HG03135 (cell line): ENCODE data around the gene MSH3.
"Not testable (repeated sequence)": the region's sequence is repeated elsewhere in the genome, so short reads cannot be mapped to it uniquely, and the experiment has no call there.

Experiments
- ATAC-seq: cut with Tn5 transposase; IDR thresholded peaks from one replicate; pipeline ENCODE4 v1.9.1; 2021; ENCODE audit warnings: mild to moderate bottlenecking, moderate library complexity; ENCODE audit not compliant: unreplicated experiment

MSH3 gene

DNA sequence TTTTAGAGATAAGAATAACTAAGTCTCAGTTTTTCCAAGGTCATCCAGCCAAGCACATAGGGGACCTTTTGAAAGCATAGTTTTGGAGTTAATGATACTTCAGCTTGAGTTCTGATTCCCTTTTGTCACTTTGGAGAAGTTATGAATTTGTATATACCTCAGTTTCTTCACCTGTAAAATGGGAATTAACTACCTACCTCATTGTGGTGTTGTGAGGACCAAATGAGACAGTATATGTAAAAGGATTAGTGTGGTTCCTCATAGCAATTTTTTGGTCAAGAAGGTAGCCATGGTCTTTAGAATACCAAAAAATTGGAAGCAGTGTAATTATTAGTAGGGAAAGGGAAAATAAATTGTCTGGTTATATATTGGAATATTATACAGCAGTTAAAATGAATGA, 98.0 kb downstream of the MSH3 start:
- no peak for ATAC-seq

DNA sequence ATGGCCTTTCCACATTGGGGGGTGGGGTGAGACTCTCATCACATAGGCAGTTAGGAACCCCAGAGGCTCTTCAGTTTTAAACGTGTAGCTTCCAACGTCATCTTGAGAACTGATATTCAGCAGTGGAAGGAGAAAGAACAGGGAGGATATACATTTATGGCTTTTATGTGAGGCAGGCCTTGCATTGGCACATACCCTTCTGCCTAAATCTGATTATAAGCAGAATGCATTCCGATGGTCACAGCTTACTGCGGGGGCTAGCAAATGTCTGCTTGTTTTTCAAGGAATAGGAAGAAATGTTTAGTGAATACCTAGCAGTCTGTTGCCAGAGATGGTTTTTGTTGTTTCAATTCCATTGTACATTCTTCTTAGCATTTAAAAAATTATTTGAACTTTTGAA, 99.3 kb downstream of the MSH3 start:
- ATAC-seq, result no peak

DNA sequence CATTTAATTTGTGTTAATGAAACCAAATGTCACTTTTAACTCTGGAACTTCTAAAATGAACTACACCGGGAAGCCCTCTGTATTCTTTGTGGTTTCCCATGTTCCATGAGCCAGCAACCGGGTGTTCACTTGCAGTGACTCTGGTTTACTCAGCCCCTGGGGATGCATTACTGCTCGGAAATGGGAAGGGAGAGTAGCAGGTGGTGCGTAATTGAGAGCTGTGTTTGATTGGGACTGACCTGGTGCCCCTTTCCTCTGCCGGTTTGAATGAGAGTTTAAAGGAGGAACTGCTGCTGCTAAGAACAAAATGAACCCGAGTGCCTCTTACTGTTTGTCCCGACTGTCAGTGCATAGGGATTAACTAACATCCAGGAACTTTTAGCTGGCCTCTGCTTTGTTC, 100.4 kb downstream of the MSH3 start:
- no peak for ATAC-seq

DNA sequence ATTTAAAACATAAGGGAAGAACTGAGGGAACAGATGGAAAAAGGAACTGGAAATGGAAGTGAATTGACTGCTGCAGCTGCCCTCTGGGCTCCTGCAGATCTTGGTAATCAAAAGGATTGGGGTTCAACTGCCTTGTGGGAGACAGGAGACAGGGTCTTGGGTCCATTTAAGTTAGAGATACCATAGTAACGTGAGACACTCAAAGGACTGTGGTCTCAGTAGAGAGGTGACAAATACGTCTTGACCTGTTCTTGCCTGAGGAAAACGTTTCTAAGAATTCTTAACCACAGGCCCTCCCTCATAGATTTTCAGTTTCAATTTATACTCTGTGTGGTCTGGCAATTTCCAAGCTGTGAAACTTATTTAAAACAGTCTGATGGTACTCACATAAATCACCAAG, 101.2 kb downstream of the MSH3 start:
- ATAC-seq, result peak; percentile 97

DNA sequence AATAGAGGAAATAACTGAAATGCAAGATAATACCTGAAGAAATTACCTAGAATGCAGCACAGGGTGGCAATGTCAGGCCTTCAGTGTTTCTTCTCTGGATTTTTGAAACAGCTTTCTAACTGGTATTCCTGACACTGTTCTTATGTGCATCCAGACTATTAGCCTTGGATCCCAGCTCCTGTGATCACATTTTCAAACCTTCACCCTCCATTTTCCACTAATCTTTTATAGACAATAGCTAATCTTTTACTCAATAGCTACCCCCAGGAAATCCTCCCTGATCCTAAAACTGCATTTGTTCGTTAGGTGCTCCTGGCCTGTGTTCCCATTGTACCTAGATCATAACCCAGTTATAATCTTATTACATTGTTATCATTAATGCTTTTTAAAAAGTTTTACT, 101.8 kb downstream of the MSH3 start:
- ATAC-seq, result no peak

DNA sequence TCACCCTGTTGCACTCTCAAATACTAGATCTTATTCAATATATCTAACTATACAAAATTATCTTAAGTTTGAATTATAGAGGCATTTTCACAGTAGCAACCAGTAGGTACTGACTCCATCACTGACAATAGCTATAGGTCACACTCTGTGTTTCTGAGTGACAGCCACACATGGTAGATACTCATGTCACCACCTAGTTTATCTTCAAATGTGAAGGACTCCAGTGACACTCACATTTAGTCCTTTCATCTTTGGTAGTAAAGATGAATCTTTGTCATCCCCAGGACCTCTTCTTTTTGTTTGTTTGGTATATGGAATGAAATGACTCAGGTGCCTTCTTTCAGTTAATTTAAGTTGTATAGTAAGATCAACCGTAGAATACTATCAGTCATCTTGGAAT, 102.8 kb downstream of the MSH3 start:
- no peak for ATAC-seq

DNA sequence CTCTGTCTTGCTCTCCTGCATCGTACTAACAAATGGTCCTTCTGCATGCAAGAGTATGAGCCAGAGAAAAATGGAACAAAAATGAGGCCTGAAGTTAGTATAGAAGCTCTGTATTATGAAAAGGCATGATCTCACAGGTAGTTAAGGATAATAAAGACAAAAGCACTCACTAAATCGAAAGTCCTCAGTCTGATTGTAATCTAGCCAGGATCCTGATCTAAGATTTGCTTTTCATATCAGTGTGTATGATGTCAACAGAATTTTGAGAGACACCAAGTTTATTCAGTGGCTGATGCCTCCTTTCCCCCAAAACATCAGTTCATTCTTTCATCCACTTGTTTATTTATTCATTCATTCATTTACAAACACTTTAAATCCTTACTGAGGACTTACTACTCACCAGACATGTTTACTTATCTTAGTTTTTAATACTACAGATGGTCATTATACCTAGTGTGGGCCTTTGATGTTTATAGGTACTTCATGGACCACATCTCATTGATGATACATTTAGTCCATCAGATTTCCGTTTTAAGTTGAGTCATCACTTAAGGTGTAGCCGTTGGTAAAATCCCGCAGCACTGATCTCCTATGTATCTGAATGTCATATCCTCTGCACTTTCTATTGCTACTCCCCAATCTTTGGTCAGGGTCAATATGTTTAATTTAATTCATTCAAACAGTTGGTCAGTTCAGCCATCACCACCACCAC, 105.6 kb downstream of the MSH3 start:
- no peak for ATAC-seq

DNA sequence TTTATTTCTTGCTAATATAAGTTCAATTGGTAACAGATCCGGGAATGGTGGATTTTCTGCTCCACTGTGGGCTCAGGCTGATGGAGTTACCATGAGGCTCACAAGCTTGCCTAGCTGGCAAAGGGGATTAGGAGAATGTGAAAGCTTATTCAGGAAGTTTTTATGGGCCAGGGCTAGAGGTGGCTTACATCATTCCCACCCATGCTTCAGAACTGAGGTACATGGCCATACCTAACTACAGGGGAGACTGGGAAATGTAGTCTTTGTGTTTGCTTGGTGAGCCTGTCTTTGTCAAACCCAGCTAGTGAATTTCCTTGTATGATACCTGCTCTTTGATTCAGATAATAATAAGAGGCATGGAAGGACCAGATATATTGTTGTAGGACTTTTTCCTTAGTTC, 106.2 kb downstream of the MSH3 start:
- ATAC-seq, result no peak

DNA sequence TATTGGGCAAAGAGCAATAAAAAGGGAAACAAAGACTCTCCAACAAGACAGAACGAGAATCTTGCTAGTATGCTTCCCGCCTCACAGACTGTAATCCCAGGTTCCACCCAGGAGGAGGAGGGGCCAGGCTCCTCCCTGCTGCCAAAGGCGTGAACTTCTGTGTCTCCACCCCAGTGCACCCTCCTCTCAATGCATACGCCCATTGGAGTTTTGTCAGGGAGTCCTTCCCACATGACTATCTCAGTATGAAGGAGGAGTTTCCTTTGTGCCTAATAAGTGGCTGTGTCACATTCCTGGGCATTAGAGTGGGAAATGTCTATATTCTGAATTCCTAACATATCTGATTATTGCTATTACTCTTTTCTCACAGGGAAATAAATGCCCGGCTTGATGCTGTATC, 106.7 kb downstream of the MSH3 start:
- ATAC-seq, result no peak

DNA sequence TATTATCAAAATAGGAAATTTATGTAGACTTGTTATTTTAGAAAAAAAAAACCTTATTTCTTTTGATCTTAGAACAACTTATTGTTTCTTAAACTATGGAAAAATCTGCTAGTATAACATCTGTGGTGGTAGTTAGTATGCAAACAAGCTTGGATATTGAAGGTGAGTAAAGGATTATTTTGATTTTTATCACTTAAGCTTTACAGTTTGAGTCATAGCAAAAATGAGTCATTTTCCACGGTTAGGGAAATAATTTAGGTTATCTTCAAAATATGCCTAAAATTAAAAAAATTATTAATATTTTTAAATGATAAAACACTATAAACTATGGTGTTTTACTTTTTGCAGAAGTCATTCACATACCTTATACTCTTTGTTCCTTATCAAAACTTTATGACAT, 107.5 kb downstream of the MSH3 start:
- no peak for ATAC-seq

DNA sequence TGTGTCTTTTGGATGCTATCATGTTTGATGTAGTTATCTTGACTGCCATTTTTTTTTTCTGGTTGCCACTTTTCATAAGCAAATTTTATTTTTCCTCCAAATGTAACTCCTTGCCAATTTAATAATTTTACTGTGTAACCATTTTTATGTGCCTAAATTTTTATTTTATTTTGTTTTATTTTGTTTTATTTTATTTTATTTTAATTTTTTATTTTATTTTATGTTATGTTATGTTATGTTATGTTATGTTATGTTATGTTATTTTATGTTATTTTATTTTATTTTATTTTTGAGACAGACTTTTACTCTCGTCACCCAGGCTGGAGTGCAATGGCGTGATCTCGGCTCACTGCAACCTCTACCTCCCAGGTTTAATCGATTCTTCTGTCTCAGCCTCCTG, 108.1 kb downstream of the MSH3 start:
- no peak for ATAC-seq

DNA sequence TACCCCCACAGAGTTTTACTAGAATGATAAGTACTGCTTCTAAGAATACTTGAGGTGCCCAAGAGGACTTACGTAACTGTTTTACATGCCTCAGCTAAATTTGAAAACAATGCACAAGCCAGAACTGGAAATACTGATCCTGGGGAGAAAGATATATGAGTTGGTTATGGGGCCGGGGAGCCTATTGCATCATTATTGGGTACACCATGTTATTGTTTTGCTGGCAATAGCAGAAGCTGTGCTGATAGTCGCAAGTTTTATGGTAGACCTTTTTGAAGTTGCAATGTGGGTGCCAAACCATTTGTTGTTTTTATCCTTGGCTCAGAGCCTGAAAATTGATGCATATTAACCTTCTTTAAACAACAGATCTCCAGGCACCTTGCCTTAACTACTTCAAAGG, 108.8 kb downstream of the MSH3 start:
- no peak for ATAC-seq

DNA sequence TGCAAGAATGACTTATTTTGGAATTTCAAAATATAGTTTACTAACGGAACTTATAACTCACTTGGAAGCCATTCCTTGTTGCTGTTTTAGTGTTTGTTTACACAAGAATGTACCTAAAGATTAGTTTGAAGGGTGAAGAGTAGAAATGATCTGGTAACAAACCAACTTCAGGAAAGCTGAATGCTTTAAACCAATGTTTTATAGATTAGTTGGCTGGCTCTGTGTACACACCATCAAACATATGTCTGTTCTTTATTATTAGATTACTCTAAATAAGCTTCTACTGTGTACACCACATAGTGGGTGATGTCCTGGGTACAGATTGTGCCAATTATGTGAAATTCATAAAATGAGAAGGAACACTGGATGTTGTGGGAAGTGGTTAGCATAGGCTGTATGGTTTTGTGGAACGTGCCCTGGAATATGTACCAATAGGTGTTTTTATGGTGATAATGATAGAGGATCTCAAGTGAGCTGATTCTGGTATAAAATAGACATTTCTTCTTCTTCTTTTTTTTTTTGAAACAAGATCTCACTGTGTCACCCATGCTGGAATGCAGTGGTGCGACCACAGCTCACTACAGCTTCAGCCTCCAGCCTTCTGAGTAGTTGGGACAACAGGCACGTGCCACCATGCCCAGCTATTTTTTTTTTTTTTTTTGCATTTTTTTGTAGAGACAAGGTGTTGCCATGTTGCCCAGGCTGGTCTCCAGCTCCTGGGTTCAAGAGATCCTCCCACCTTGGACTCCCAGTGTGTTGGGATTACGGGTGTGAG, 109.6 kb downstream of the MSH3 start:
- no peak for ATAC-seq

DNA sequence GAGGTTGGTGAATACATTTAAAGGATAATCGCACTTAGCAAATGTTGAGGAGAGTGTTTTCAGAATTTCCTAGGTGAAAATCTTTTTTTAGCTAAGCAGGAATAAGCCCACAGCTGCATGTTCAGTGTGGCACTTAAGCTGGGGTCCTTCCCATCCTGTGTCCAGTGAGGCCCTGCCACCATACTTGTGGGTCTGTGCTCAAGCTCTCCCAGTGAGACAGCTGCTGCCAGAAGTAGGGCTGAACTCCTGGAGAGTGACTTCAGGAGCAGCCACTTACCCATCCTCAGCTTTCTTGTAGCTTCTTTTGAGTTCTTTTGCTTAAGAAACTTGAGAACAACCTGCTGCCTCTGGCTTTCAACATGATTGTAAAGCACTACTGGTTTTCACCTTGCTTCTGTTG, 110.3 kb downstream of the MSH3 start:
- ATAC-seq, result no peak

DNA sequence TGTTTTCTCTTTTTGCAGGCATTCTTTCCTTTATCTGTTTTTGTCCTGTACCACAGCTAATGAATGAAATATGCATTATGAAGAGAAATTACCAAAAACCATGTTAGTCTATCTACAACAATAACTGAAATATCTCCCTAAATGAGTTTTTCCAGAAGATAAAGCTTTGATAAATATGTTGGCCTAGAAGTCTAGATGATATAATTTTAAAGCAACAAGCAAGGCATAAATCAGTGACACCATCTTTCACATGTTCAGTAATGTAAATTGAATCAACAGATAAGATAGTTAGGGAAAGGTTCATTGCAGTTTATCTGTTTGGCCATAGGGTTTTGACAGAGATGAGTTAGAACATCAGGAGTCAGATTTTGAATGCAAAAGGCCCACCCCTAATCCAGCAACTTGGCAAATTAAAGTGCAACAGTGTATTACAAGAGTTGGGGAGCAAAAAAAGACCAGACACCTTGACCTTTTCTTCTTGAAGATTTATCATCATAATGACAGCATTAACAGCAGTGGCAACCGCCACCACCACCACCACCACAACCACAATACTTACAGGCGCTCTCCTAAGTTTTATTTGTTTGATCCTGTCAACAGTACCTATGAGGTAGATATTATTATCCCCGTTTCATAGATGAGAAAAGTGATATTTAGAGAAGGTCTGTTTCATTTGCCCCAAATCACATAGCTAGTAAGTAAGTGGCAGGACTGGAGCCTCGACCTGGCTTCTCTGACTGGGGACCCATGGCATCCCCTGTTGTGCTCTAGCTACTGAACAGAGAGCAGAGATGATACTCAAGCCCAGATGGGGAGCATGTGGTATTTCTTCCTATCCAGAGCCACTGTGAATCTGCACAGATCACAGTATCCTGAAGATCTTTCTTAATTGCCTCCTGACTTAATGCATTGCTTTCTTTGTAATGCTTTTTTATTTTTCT, 123.2 kb downstream of the MSH3 start:
- ATAC-seq, result no peak

DNA sequence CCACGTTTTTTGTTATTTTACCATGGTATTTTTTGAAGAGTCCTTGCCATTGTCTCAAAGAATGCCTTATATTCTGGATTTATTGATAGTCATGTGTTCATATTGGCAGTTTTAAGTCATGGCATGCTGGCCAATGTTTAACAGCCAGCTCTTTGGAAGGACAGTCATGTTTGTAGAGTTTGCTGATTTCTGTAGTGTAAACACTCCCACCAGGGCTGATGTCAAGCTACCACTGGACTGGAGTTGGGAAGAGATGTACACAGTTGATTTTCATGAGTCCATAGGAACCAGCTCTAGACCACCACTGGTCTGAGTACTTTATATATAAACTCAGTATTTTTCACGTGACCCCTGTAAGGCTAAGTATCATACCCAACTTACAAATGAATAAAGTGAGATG, 125.6 kb downstream of the MSH3 start:
- ATAC-seq, result no peak

DNA sequence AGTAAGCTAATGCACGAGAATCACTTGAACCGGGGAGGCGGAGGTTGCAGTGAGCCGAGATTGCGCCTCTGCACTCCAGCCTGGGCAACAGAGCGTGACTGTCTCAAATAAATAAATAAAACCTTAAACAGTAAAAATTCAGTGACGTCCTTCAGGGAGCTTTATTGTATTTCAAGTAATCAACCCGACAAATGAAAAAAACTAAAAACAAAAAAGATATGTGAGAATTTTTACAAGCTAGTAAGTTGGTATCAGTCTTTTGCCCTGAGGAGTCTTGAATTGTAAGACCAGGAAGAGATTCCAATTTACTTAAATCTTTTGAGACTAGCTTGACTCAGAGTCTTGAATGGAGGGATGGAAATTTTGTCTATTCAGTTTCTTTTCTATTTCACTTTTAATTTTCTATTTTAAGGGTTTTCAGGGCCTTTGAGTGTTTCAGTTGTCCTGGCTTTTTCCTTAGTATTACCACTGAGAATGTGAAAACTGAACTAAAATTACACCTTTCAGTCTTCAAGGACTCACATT, 126.4 kb downstream of the MSH3 start:
- ATAC-seq, result no peak

DNA sequence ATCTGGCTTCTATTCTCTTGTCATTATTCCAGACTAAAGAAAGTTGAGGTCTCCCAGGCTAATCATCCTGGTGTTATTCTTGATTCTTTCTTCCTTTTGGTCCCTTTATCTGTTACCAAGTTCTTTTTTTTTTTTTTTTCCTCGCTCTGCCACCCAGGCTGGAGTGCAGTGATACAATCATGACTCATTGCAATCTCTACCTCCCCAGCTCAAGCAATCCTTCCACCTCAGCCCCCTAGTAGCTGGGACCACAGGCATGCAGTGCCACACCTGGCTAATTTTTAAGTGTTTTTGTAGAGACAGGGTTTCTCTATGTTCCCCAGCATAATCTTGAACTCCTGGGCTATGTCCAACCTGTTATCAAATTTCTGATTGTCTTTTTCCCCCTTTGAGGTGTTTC, 126.9 kb downstream of the MSH3 start:
- no peak for ATAC-seq

DNA sequence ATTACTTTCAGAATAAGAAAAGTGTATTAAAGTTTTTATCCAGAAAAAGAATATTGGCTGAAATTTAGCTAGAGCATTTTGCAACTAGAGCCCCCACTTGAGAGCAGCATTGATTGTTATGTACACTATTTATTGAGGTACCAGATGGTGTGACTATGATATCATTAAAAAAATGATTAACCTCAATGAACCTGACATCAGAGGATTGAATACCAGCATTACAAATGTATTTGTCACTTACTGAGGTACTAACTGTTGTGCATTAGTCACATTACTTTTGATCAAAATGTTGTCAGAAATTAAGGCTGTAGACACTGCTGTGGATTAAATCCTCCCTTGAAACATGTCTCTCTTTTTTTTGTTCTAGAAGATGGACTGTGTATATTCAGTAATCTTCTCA, 128.2 kb downstream of the MSH3 start:
- no peak for ATAC-seq

DNA sequence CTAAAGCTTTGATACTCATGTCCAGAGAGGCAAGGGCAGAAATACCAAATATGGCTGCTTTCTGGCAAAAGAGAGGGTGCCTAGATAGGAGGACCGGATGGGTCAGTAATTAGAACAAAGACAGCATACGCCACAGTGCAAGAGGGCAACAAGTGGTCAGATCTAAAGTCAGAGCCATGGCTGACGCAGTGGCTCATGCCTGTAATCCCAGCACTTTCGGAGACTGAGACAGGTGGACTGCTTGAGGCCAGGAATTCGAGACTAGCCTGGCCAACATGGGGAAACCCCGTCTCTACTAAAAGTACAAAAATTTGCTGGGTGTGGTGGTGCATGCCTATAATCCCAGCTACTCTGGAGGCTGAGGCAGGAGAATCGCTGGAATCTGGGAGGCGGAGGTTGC, 129.3 kb downstream of the MSH3 start:
- not testable (repeated sequence) for ATAC-seq

DNA sequence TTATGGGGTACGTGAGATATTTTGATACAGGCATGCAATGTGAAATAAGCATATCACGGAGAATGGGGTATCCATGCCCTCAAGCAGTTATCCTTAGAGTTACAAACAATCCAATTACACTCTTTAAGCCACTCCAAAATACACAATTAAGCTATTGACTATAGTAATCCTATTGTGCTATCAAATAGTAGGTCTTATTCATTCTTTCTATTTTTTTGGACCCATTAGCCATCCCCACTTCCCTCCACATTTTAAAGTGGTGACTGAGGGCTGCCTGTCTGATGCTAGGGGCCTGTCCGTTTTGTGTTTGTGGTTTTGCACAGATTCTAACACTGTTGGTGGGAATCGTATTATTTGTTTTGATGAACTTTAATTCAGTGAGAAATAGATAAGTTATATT, 130.0 kb downstream of the MSH3 start:
- no peak for ATAC-seq
